NB4 (cell line): ENCODE measurements around the gene THSD7B.

ENCODE experiments used
- DNase-seq: peaks from one replicate; pipeline ENCODE4 v3.0.0; 2010; ENCODE audit warnings: low read depth
- H3K4me3 ChIP-seq: one replicate; pipeline ENCODE4 v1.5.1; 2011; ENCODE audit warnings: mild to moderate bottlenecking, low read depth, low read length, moderate library complexity
- MYC ChIP-seq: IDR thresholded peaks from 2 replicates; pipeline ENCODE4 v1.6.1; 2011; ENCODE audit warnings: low read depth, low read length
- POLR2A ChIP-seq: IDR thresholded peaks from 2 replicates; pipeline ENCODE4 v1.6.1; 2011; ENCODE audit warnings: mild to moderate bottlenecking; ENCODE audit not compliant: insufficient read length; ENCODE audit errors: extremely low read depth
- TF ChIP-seq, protein P1 (sequence below): IDR thresholded peaks from one replicate; pipeline ENCODE4 v1.5.1; 2012; ENCODE audit warnings: low read depth, low read length
- TF ChIP-seq, protein P2 (sequence below): IDR thresholded peaks from 2 replicates; pipeline ENCODE4 v1.6.1; 2011; ENCODE audit warnings: low read depth, low read length

THSD7B gene

DNA sequence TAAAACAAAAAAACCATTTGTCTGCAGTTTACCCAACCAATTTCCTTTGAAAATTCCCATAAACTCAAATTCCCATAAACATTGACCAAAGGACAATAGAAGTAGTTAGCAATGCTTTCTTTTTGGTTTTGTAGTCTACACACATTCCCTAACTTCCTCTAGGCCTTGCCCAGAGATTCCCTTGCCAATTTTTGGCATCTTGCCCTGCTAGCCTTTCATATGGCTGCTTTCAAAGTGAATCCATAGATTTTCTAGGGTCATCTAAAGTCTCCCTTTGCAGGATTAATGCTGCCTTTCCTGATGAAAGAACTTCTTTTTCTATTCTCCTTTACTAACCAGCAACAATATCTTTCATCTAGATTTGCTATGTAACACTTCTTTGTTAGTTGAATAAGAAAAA, 33.4 kb downstream of the THSD7B start:
- DNase-seq = no peak
- H3K4me3 ChIP-seq = no peak overlapping the region
- TF ChIP-seq, protein P1, sequence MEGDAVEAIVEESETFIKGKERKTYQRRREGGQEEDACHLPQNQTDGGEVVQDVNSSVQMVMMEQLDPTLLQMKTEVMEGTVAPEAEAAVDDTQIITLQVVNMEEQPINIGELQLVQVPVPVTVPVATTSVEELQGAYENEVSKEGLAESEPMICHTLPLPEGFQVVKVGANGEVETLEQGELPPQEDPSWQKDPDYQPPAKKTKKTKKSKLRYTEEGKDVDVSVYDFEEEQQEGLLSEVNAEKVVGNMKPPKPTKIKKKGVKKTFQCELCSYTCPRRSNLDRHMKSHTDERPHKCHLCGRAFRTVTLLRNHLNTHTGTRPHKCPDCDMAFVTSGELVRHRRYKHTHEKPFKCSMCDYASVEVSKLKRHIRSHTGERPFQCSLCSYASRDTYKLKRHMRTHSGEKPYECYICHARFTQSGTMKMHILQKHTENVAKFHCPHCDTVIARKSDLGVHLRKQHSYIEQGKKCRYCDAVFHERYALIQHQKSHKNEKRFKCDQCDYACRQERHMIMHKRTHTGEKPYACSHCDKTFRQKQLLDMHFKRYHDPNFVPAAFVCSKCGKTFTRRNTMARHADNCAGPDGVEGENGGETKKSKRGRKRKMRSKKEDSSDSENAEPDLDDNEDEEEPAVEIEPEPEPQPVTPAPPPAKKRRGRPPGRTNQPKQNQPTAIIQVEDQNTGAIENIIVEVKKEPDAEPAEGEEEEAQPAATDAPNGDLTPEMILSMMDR = no peak
- TF ChIP-seq MYC (no peak), POLR2A (no peak)
- TF ChIP-seq, protein P2, sequence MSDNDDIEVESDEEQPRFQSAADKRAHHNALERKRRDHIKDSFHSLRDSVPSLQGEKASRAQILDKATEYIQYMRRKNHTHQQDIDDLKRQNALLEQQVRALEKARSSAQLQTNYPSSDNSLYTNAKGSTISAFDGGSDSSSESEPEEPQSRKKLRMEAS = no peak

DNA sequence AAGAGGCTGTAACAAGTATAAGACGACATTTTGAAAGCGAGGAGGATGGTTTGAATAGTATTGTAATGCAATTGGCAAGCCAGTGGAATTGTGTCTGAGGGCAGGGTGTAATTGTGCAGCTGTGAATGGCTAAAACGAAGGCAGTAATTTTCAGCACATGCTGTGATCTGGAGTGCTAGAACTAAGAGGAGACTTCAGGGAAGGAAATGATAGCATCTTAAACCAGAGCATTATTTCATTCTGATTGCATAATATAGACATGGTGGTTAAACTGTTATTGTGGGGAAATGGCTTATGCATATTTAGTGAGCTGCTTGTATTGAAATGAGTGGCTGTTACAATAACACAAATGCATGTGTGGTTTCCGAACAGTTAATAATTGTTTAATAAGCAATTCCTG, 36.3 kb downstream of the THSD7B start:
- peak; percentile 36 for DNase-seq
- peak; percentile 24; the same call in 1 of the 2 replicates for TF ChIP-seq MYC
- TF ChIP-seq, protein P2 = no peak
- H3K4me3 ChIP-seq = no peak overlapping the region

DNA sequence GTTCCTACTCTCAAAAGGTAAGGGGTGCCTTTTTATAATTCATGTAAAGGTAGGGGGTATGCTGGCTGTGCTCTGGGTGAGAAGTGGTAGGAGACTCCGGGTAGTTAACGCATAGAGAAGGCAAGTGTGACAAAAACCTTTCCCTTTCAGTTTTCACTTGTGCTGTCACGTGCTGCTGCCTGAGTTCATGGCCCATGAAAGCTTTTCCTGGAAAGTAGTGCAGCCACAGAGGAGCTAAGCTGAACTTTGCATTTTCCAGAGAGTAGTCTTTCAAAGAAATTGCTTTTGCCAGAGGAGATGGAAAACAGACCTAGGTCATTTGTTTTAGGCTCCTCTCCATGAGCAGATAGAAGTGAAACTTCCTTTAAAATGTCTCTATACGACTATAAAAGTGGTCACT, 44.7 kb downstream of the THSD7B start:
- TF ChIP-seq MYC (no peak), POLR2A (no peak)
- TF ChIP-seq, protein P2 = no peak
- TF ChIP-seq, protein P1 = no peak
- no peak for DNase-seq
- no peak overlapping the region for H3K4me3 ChIP-seq

DNA sequence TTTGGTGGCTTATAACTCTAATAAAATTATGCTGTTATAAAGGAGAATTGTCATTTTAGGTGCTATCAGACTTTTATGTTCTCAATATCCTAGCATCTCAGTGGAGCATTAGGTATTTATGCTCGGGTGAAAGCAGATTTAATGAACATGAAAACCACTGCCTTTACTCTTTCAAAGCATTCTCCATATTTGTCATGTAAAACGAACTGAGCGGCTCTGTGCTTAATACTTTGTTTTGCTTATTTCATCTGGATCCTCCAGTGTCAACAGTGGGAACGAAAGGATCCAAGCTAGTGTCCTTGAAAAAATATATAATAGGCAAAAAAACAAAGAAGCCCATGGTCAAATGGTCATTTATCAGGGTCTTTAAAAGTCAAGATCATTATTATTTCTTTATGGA, 53.5 kb downstream of the THSD7B start:
- H3K4me3 ChIP-seq = no peak overlapping the region

DNA sequence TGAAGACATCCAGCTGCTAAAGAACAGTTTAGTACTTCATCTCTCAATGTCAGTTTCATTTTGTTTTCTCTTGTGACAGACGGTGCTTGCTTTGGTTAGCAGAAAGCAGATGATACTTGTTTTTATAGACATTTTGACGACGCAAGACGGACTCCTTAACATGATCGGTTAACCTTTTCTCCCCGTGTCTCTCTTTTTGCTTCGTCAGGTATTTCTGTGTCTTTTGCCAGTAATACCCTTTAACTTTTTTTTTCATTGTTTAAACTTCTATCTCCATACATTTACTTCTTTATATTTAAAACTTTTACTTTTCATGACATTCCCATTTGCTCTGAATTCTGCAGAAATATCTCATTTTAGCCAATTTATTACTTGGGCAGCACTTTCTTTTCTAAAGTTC, 57.9 kb downstream of the THSD7B start:
- H3K4me3 ChIP-seq = no peak overlapping the region
- DNase-seq = no peak
- TF ChIP-seq MYC (no peak), POLR2A (no peak)
- TF ChIP-seq, protein P2 = no peak
- TF ChIP-seq, protein P1 = no peak

More for the DNA sequence above, 53.5 kb downstream of the THSD7B start:
- DNase-seq = no peak
- TF ChIP-seq, protein P2 = no peak
- TF ChIP-seq POLR2A (no peak), MYC (no peak)
- TF ChIP-seq, protein P1 = no peak

DNA sequence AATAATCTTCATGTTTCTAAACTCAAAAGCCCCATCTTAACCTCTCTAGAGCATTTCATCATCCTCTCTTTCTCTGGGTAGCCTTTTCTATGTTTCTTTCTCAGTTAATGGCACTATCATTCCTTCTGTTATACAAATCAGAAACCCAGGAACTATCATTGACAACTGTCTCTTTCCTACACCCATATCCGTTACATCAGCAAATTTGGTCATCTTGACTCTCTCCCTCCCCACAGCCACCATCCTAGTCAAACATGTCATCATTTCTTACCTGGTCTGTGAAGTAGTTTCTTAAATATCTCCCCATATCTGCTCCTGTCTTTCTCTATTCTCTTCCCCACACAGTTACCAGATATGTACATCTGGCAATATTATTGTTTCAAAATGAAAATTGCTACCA, 62.8 kb downstream of the THSD7B start:
- no peak overlapping the region for H3K4me3 ChIP-seq
- TF ChIP-seq, protein P2 = no peak
- TF ChIP-seq MYC = no peak
- TF ChIP-seq, protein P1 = no peak
- TF ChIP-seq POLR2A = no peak
- DNase-seq = no peak
